GM19395 (cell line): ENCODE results near the gene IL17RE.

Experiments
- ATAC-seq: cut with Tn5 transposase; IDR thresholded peaks from one replicate; pipeline ENCODE4 v1.9.1; 2021; ENCODE audit warnings: mild to moderate bottlenecking, moderate library complexity; ENCODE audit not compliant: unreplicated experiment

The IL17RE gene

GRCh38 chr3:9903238-9903624 lies 583 bp downstream of the IL17RE start:
- ATAC-seq = no peak

DNA sequence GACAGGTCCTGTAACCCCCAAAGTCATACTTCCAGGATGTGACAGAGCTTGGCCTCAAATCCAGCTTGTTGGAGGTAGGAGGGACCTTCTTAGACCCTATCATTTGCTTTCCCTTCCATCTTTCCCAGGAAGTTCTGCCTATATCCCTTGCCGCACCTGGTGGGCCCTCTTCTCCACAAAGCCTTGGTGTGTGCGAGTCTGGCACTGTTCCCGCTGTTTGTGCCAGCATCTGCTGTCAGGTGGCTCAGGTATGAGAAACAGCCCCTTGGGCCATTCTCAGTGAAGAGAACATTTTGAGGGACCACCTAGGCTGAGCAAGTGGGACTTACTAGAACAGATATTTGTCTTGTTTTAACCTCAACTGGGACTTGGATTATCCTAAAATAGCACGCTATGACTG lies 1.3 kb downstream of the IL17RE start:
- no peak for ATAC-seq

DNA sequence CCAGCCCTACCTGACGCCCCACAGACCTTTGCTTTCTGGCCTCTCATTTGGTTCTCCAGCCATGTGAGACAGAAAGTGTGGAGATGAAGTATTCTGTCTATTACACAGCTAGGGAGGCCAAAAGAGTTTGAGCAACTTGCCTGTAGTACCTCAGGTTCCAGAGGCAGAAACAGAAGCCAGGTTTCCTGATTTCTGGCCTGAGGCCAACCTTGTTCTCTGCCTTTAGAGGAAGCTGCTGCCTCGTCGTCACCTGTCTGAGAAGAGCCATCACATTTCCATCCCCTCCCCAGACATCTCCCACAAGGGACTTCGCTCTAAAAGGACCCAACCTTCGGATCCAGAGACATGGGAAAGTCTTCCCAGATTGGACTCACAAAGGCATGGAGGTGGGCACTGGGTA lies 3.8 kb downstream of the IL17RE start:
- ATAC-seq = no peak

- no peak for ATAC-seq
These were observed 5.6 kb downstream of the IL17RE start for GRCh38 chr3:9908286-9908685.

- no peak for ATAC-seq
These were observed 6.8 kb downstream of the IL17RE start for GRCh38 chr3:9909221-9910013.

DNA sequence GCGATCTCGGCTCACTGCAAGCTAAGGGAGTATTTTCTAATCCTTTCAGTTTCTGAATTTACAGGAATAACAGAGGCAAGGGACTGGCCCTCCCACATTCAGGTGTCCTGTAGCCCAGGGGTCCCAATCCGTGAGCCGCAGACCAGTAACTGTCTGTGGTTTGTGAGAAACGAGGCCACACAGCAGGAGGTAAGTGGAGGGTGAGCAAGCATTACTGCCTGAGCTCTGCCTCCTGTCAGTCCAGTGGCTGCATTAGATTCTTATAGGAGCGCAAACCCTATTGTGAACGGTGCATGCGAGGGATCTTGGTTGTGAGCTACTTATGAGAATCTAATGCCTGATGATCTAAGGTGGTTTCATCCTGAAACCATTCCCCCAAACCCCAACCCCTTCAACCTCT lies 9.2 kb downstream of the IL17RE start:
- no peak for ATAC-seq

DNA sequence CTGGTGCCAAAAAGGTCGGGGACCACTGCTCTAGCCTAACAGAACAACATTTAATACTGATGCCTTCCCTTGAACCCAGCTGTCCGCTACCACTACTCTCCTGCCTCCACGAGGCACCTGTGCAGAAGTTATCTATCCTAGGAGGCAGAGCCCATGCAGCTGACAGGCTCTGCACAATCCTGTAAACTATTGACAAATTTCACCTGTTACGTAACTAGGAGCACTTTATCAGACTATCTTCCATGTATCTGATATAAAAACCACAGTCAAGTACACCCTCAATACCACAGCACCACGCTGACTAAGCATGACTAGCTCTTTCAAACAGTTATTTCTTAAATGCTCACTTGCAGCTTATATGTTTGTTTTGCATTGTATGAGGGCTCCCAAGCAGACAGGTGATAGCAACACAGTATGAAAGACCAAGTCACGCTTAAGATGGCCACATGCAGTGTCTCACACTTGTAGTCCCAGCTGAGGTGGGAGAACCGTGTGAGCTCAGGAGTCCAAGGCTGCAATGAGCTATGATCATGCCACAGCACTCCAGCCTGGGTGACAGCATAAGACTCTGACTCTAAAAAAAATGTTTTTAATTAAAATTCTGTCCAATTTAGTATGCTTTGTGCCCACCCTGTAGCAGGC lies 9.8 kb downstream of the IL17RE start:
- no peak for ATAC-seq

GRCh38 chr3:9913601-9914000 lies 11.0 kb downstream of the IL17RE start:
- ATAC-seq = no peak

- no peak for ATAC-seq
These were observed 11.4 kb downstream of the IL17RE start for GRCh38 chr3:9914011-9914410.

- ATAC-seq = peak; percentile 58
These were observed 12.1 kb downstream of the IL17RE start for GRCh38 chr3:9914559-9915253.

DNA sequence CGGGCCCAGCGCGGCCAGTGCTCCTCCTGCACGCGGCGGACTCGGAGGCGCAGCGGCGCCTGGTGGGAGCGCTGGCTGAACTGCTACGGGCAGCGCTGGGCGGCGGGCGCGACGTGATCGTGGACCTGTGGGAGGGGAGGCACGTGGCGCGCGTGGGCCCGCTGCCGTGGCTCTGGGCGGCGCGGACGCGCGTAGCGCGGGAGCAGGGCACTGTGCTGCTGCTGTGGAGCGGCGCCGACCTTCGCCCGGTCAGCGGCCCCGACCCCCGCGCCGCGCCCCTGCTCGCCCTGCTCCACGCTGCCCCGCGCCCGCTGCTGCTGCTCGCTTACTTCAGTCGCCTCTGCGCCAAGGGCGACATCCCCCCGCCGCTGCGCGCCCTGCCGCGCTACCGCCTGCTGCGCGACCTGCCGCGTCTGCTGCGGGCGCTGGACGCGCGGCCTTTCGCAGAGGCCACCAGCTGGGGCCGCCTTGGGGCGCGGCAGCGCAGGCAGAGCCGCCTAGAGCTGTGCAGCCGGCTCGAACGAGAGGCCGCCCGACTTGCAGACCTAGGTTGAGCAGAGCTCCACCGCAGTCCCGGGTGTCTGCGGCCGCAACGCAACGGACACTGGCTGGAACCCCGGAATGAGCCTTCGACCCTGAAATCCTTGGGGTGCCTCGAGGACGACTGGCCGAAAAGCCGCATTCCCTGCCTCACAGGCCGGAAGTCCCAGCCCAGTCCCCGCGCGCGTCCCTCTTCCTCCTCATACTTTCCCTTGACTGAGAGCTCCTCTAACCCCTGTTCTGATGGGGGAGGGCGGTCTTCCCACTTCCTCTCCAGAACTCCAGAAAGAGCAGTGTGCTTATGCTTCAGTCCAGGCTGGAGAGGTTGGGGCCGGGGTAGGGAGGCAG lies 12.8 kb downstream of the IL17RE start:
- peak; percentile 48 for ATAC-seq

DNA sequence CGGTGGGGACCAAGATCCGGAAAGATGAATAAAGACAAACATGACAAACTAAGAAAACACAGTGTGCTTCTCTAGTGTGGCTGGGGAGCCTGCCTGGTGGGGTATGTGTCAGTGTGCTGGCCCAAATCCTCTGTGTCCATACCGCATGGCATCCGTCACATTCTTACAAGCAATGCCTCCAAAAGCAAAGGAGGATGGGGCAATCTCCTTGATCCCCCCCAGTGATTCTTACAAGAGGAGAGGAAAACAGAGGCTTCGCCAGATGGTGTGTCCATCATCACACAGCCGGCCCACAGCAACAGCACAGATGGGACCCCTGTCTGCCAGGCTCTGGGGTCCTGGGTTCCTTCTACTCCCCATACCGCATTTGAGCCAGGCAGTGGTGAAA lies 13.7 kb downstream of the IL17RE start:
- no peak for ATAC-seq

DNA sequence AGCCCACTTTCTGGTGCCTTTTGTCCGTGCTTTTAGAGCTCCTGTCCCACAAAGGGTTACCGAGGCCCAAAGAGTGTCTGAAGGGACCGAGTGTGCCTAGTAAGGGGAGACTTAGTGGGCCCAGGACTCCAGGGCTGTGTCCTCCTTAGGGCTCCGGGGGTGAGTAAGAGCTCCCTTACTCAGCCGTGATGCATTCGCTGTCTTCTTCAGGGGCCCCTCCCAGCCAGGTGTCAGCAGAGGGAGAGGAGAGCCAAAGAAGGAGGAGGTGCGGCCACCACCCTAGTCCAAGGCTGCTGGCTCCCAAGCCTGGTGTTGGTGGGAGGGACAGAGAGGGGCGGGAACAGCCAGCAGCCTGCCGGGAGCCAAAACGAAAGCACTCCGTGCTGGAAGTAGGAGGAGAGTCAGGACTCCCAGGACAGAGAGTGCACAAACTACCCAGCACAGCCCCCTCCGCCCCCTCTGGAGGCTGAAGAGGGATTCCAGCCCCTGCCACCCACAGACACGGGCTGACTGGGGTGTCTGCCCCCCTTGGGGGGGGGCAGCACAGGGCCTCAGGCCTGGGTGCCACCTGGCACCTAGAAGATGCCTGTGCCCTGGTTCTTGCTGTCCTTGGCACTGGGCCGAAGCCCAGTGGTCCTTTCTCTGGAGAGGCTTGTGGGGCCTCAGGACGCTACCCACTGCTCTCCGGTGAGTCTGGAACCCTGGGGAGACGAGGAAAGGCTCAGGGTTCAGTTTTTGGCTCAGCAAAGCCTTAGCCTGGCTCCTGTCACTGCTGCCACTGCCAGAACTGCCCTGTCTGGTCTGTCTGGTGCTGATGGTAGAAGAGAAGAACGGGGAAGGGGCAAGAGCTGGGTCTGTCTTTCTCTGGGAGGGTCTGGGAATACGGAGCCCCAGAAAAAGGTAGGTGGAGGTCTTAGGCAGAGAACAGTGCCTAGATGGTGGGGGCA lies 14.4 kb downstream of the IL17RE start, which contains the start of gene IL17RC:
TSS of gene IL17RC (plus strand) at position 365 of the 947 bp plus-strand sequence. CDS start at position 583, 218 bp downstream.
- no peak for ATAC-seq

DNA sequence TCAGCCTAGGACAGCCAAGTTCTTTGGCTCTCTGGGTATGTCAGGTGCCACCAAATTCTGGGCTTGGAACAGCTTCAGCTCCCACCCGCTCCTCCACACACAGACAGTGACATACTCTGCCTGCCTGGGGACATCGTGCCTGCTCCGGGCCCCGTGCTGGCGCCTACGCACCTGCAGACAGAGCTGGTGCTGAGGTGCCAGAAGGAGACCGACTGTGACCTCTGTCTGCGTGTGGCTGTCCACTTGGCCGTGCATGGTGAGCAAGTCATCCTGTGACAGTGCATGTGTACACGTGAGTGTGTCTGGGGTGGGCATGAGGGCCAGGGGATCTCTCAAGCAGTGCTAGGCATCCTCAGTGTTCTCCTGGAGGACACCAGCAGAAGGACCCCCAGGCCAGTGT lies 15.2 kb downstream of the IL17RE start:
- no peak for ATAC-seq

GRCh38 chr3:9918261-9919038 lies 15.8 kb downstream of the IL17RE start:
- no peak for ATAC-seq

GRCh38 chr3:9928158-9928557 lies 25.5 kb downstream of the IL17RE start:
- no peak for ATAC-seq

GRCh38 chr3:9930804-9931418 lies 28.3 kb downstream of the IL17RE start:
- no peak for ATAC-seq

GRCh38 chr3:9932535-9932842 lies 29.8 kb downstream of the IL17RE start:
- no peak for ATAC-seq
